Measurements from ENCODE around the gene DIS3L.
A peak's percentile ranks its signal among the peaks of the same experiment; 100 is the strongest.

Gene DIS3L

DNA sequence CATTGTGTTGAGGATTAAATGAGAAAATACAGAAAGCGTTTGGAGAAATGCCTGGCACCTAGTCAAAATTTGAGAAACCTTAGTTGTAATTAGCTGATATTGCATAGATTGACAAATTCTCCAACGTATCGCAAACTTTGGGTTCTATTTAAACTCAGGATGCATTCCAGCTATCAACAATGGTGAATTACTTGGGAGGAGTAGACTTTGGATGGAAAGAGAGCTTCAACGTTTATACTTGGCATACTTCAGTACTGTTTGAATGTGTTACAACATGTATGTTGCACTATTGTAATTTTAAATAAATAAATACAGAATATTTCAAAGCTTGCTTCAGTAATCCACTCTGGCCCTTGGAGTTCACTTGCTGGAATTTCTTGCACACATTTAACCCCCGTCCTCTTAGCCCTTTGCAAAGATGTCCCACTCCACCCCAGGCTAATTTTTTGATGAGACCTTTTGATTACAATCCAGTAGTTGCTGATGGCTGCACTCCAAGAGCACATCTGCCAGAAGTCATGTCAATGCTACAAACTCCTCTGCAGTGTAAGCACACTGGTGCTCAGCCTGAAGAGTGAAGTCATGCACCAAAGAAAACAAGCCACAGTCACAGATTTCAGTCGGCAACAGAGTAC, 4.7 kb upstream of the DIS3L start:
- TF ChIP-seq, protein P1, sequence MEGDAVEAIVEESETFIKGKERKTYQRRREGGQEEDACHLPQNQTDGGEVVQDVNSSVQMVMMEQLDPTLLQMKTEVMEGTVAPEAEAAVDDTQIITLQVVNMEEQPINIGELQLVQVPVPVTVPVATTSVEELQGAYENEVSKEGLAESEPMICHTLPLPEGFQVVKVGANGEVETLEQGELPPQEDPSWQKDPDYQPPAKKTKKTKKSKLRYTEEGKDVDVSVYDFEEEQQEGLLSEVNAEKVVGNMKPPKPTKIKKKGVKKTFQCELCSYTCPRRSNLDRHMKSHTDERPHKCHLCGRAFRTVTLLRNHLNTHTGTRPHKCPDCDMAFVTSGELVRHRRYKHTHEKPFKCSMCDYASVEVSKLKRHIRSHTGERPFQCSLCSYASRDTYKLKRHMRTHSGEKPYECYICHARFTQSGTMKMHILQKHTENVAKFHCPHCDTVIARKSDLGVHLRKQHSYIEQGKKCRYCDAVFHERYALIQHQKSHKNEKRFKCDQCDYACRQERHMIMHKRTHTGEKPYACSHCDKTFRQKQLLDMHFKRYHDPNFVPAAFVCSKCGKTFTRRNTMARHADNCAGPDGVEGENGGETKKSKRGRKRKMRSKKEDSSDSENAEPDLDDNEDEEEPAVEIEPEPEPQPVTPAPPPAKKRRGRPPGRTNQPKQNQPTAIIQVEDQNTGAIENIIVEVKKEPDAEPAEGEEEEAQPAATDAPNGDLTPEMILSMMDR (conservative IDR thresholded peaks at IDR 0.05; ENCODE audit: low read depth) = no peak
- CTCF ChIA-PET = interaction anchor here (0.7 kb wide), 1 partner anchor 563 kb away, joined by 3 read pairs; no protein-coding TSS in a partner anchor
- DNase-seq (ENCODE audit: low spot score) = no peak
- POLR2A ChIA-PET (ENCODE audit: low non-redundant PET) = no interaction called here
- H3K27ac ChIP-seq = peak overlapping the region; percentile 19; the same call in 1 of the 2 replicates

DNA sequence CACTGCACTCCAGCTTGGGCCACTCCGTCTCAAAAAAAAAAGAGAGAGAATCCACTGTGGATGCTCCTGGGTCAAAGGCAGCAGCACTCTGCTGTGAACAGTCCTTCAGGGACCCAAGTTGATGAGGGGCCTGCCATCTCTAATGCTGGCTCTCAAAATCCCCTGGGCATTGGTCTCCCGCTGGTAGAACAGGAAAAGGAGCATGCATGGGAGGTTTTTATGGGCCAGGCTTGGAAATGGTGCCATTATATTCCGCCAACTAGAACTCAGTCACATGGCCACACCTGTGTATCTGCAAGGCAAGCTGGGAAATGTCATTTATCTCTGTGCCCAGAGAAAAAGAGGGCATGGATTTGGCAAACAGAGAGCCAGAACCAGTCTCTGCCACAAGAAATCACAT, 3.4 kb upstream of the DIS3L start:
- no peak for DNase-seq (ENCODE audit: low spot score)
- ChIA-PET CTCF (interaction anchor here (0.6 kb wide), 1 partner anchor 209 kb away, joined by 4 read pairs; no protein-coding TSS in a partner anchor), POLR2A (ENCODE audit: low non-redundant PET) (no interaction called here)
- TF ChIP-seq, protein P1 (conservative IDR thresholded peaks at IDR 0.05; ENCODE audit: low read depth) = no peak
- H3K27ac ChIP-seq = no peak overlapping the region

DNA sequence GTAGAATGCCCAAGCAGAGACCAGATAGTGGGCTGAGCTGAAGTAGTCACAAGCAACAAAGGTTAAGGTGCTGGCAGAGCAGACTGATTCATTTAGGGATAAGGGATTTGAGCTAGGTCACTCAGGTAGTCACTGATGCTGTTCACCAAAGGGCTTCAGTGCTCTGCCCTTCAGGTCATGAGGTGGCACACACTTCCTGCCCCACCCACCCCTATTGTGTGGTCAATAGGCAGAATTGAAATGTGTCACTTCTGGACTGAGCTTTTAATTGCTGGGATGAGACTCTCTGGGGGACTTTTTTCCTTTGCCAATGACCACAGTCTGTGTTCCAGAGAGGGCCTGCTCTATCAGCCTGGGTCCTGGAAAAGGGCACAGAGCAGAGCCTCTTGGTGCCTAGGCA, 2.9 kb upstream of the DIS3L start:
- CTCF ChIA-PET = interaction anchor here (0.6 kb wide), 1 partner anchor 210 kb away, joined by 4 read pairs; no protein-coding TSS in a partner anchor
- DNase-seq (ENCODE audit: low spot score) = no peak
- POLR2A ChIA-PET (ENCODE audit: low non-redundant PET) = interaction anchor here (0.5 kb wide), 1 partner anchor 468 kb away, joined by 3 read pairs; no protein-coding TSS in a partner anchor
- TF ChIP-seq, protein P1 (conservative IDR thresholded peaks at IDR 0.05; ENCODE audit: low read depth) = no peak
- no peak overlapping the region for H3K27ac ChIP-seq

DNA sequence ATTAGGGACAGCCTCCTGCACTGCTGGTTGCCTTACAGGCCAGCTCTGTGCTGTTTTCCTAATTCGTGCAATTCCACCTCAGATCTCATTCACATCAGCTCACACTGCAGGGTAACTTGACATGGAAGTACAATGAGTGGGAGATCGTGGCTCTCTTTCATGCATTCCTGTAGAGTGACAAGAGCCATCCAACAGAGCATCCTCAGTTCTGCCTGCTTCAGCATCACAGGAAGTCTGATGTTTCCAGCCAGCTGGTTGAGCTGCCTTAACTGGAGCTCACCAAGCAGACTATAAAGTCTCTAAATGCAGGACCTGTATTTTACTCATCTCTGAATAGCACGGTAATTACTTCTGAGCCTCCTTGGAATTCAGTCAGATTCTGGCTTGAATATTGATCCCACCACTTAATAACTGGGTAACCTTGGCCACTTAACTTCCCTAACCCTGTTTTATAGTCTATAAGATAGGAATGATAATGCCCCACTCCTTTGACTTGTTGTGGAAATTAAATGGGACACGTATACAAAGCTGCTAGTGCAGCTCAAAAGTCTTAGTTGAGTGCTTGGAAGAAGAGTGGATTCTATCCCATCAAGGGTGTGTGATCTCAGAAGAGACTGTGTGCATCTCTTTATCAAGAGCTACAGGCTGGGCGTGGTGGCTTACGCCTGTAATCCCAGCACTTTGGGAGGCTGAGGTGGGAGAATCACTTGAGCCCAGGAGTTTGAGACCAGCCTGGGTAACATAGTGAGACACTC, 1.4 kb upstream of the DIS3L start:
- CTCF ChIA-PET = interaction anchor here (0.6 to 1.1 kb wide), 3 partner anchors 39 to 433 kb away, joined by 3 to 5 read pairs (median 4); no protein-coding TSS in a partner anchor
- TF ChIP-seq, protein P1 (conservative IDR thresholded peaks at IDR 0.05; ENCODE audit: low read depth) = no peak
- POLR2A ChIA-PET (ENCODE audit: low non-redundant PET) = interaction anchor here (0.5 kb wide), 1 partner anchor 58 kb away, joined by 7 read pairs; no protein-coding TSS in a partner anchor
- DNase-seq (ENCODE audit: low spot score) = no peak
- no peak overlapping the region for H3K27ac ChIP-seq

DNA sequence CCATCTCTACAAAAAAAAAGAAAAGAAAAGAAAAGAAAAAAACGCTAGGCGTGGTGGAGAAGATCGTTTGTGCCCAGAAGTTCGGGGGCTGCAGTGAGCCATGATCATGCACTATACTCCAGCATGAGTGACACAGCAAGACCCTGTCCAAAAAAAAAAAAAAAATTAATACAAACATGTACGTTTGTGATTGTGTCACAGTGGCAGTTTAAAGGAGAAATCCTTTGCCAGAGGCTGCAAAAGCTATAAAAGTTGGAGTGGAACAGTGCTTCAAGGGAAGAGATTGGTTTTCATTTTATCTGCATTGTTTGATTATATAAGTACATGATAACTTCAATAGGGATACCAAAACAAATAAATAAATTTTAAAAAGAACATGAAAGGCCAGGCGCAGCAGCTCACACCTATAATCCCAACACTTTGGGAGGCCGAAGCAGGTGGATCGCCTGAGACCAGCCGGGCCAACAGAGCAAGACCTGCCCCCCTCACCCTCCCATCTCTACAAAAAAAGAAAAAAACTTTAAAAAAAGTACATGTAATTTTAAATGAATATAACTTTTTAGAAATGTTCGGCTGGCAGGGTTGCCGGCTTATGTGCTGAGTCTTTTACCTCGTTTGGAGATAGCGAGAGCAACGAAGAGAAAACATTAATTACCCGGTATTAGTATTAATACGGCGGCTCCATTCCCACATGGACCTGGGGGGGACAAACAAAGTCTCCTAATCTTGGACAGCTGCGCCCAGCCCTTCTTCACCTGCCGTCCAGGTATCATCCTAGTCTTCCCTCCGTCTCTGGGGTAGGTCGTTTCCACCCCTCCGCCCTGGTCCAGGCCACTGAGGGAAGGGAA, 573 bp upstream of the DIS3L start:
- ChIA-PET POLR2A (ENCODE audit: low non-redundant PET) (interaction anchor here (0.5 kb wide), 1 partner anchor 57 kb away, joined by 7 read pairs; no protein-coding TSS in a partner anchor), CTCF (interaction anchor here (0.6 to 0.9 kb wide), 3 partner anchors 22 to 436 kb away, joined by 3 to 7 read pairs (median 7); no protein-coding TSS in a partner anchor)
- TF ChIP-seq, protein P1 (conservative IDR thresholded peaks at IDR 0.05; ENCODE audit: low read depth) = no peak
- no peak for DNase-seq (ENCODE audit: low spot score)
- peak overlapping the region; percentile 98 for H3K27ac ChIP-seq
